Mucosa of rectum (tissue), 2 donors: Measurements from ENCODE around the gene SFXN3.

ENCODE experiments used
- H3K27ac ChIP-seq, 2 donors: one replicate each; pipeline ENCODE4 v1.7.0; 2013; ENCODE audit warnings: inconsistent platforms in 2 of 2, low read depth in 2 of 2, low read length in 2 of 2
- H3K27me3 ChIP-seq, 2 donors: one replicate each; pipeline ENCODE4 v1.7.0; 2013; ENCODE audit warnings: low read length in 2 of 2; ENCODE audit not compliant: control insufficient read depth in 2 of 2, insufficient read depth in 2 of 2
- H3K36me3 ChIP-seq, 2 donors: one replicate each; pipeline ENCODE4 v1.7.0; 2013; ENCODE audit warnings: low read length in 2 of 2; ENCODE audit not compliant: control insufficient read depth in 2 of 2, insufficient read depth in 2 of 2
- H3K4me1 ChIP-seq, 2 donors: one replicate each; pipeline ENCODE4 v1.7.0; 2013; ENCODE audit warnings: low read length in 2 of 2, mild to moderate bottlenecking in 1 of 2; ENCODE audit not compliant: control insufficient read depth in 2 of 2, insufficient read depth in 2 of 2
- H3K4me3 ChIP-seq, 2 donors: one replicate each; pipeline ENCODE4 v1.7.0; 2013; ENCODE audit warnings: low read length in 2 of 2
- H3K9ac ChIP-seq, 2 donors: one replicate each; pipeline ENCODE4 v1.7.0; 2013; ENCODE audit warnings: low read length in 2 of 2, low read depth in 1 of 2, mild to moderate bottlenecking in 1 of 2
- H3K9me3 ChIP-seq, 2 donors: one replicate each; pipeline ENCODE4 v1.7.0; 2013; ENCODE audit warnings: low read length in 2 of 2; ENCODE audit not compliant: control insufficient read depth in 2 of 2
- donor health status: healthy.
- donor health status: Normal muscosa, but diverticular disease.

SFXN3 gene

GRCh38 chr10:100989088-100989487, 41.9 kb upstream of the SFXN3 start:
- Histone ChIP-seq H3K27ac (no peak overlapping the region), H3K36me3 (peaks cover 18 to 39% of the 10 kb centered on the region in 2 donors), H3K9me3 (no peaks in the 10 kb centered on the region), H3K27me3 (no peaks in the 10 kb centered on the region), H3K4me3 (no peak overlapping the region), H3K4me1 (peaks cover 18 to 20% of the 10 kb centered on the region in 2 donors), H3K9ac (no peak overlapping the region)

GRCh38 chr10:100993986-100994708, 36.9 kb upstream of the SFXN3 start:
- Histone ChIP-seq H3K9me3 (no peaks in the 10 kb centered on the region), H3K4me1 (peaks cover 18 to 19% of the 10 kb centered on the region in 2 donors), H3K27ac (no peak overlapping the region), H3K27me3 (no peaks in the 10 kb centered on the region), H3K36me3 (peaks cover 15 to 30% of the 10 kb centered on the region in 2 donors), H3K9ac (no peak overlapping the region), H3K4me3 (no peak overlapping the region)

GRCh38 chr10:100995181-100995580, 35.9 kb upstream of the SFXN3 start:
- H3K9ac ChIP-seq: no peak overlapping the region
- H3K27ac ChIP-seq: no peak overlapping the region
- H3K4me1 ChIP-seq: peaks cover 18 to 22% of the 10 kb centered on the region in 2 donors
- no peaks in the 10 kb centered on the region for H3K9me3 ChIP-seq
- no peak overlapping the region for H3K4me3 ChIP-seq
- peaks cover 11 to 25% of the 10 kb centered on the region in 2 donors for H3K36me3 ChIP-seq
- no peaks in the 10 kb centered on the region for H3K27me3 ChIP-seq

GRCh38 chr10:100996678-100997359, 34.2 kb upstream of the SFXN3 start:
- H3K27me3 ChIP-seq: no peaks in the 10 kb centered on the region
- no peaks in the 10 kb centered on the region for H3K9me3 ChIP-seq
- H3K36me3 ChIP-seq: peaks cover 3 to 12% of the 10 kb centered on the region in 2 donors
- H3K4me1 ChIP-seq: peaks cover 28 to 36% of the 10 kb centered on the region in 2 donors
- peak overlapping the region; percentile 90 to 96 for H3K27ac ChIP-seq
- peak overlapping the region; percentile 78 for H3K4me3 ChIP-seq
- H3K9ac ChIP-seq: peak overlapping the region; percentile 89 to 92

- no peaks in the 10 kb centered on the region for H3K27me3 ChIP-seq
- peak overlapping the region; percentile 78 for H3K4me3 ChIP-seq
- peak overlapping the region; percentile 89 to 92 for H3K9ac ChIP-seq
- H3K4me1 ChIP-seq: peaks cover 28 to 41% of the 10 kb centered on the region in 2 donors
- H3K9me3 ChIP-seq: no peaks in the 10 kb centered on the region
- peak overlapping the region; percentile 90 to 96 for H3K27ac ChIP-seq
- H3K36me3 ChIP-seq: peaks cover 3 to 13% of the 10 kb centered on the region in 2 donors
These were observed 33.5 kb upstream of the SFXN3 start for GRCh38 chr10:100997360-100998182.

- H3K4me3 ChIP-seq: peak overlapping the region; percentile 78
- H3K36me3 ChIP-seq: peaks cover 9 to 14% of the 10 kb centered on the region in 2 donors
- peak overlapping the region; percentile 89 to 92 for H3K9ac ChIP-seq
- H3K27me3 ChIP-seq: no peaks in the 10 kb centered on the region
- no peaks in the 10 kb centered on the region for H3K9me3 ChIP-seq
- peak overlapping the region; percentile 90 to 96 for H3K27ac ChIP-seq
- peaks cover 28 to 41% of the 10 kb centered on the region in 2 donors for H3K4me1 ChIP-seq
These were observed 32.6 kb upstream of the SFXN3 start for GRCh38 chr10:100998183-100998990.

GRCh38 chr10:100998991-100999741, 31.9 kb upstream of the SFXN3 start:
- Histone ChIP-seq H3K27ac (peak overlapping the region; percentile 90 to 96), H3K9me3 (no peaks in the 10 kb centered on the region), H3K9ac (peak overlapping the region; percentile 89 to 92), H3K36me3 (peaks cover 10 to 13% of the 10 kb centered on the region in 2 donors), H3K27me3 (no peaks in the 10 kb centered on the region), H3K4me3 (peak overlapping the region; percentile 78), H3K4me1 (peaks cover 28 to 41% of the 10 kb centered on the region in 2 donors)

- Histone ChIP-seq H3K4me3 (peak within 1 kb of the TSS; percentile 78 to 81), H3K27me3 (no peaks in the 10 kb centered on the region), H3K9ac (peak within 1 kb of the TSS; percentile 89 to 92), H3K9me3 (no peaks in the 10 kb centered on the region), H3K36me3 (peaks cover 8 to 14% of the 10 kb centered on the region in 2 donors), H3K27ac (peak within 1 kb of the TSS; percentile 90 to 96), H3K4me1 (peaks cover 28 to 41% of the 10 kb centered on the region in 2 donors)
These were observed 31.3 kb upstream of the SFXN3 start, which contains the start of gene LZTS2 for GRCh38 chr10:100999742-101000126. Gene LZTS2, plus strand, starts transcription at chr10:100999808. Its CDS starts 2,731 bp downstream, at chr10:101002539.
